ENCODE measurements around the gene GINM1. TPM values are rescaled to one million over a fixed set of nuclear protein-coding genes. Genes with fewer than 3 reads are reported as not detected.

The GINM1 gene
- total and polyA plus RNA-seq, 2 donors (not counting 3 experiments of a cell fraction or from before 2014, with no cell fraction given): 14.6 to 38.0 TPM

DNA sequence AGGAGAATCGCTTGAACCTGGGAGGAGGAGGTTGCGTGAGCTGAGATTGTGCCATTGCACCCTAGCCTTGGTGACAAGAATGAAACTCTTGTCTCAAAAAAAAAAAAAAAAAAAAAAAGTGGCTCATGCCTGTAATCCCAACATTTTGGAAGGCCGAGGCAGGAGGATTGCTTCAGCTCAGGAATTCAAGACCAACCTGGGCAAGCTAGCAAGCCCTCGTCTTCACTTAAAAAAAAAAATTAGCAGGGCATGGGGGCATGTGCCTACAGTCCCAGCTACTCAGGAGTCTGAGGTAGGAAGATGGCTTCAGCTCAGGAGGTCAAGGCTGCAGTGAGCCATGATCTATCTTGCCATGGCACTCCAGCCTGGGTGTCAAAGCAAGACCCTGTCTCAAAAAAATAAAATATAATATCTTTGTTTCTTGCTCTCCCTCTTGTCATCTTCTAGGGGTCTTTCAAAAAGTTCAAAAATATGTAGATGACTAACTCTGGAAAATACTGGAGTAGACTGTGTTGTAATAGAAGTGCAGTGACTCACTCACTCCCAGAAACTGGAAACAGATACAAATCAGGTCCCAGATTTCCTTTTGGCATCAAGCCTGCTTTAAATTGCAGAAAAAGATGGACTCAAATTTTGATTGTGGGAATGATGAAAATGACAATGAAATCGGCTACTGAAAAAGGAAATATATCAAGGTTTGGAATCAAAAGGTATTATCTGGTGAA lies 2.8 kb upstream of the GINM1 start:
- H3K9me1 ChIP-seq (replicated peaks; ENCODE audit: control insufficient read depth, extremely low read depth, insufficient read depth, low read length): no peaks in the 10 kb centered on the region
- POLR2A ChIA-PET: no interaction called here
- H3K4me3 ChIP-seq (replicated peaks in 1 of 3; ENCODE audit: insufficient read depth in 1 of 3, low read depth in 1 of 3, low read length in 3 of 3): no peak overlapping the region
- H3K27ac ChIP-seq (ENCODE audit: insufficient read depth, low read depth, low read length): peak overlapping the region; percentile 37
- H3K27me3 ChIP-seq (ENCODE audit: control insufficient read depth in 2 of 2, insufficient read depth in 2 of 2, low read length in 2 of 2): peaks cover 3 to 10% of the 10 kb centered on the region in 2 experiments
- DNase-seq (ENCODE audit: low read depth, low spot score) (peak; percentile 84), FAIRE-seq (peak; percentile 76)
- peaks cover 16% of the 10 kb centered on the region for H3K4me1 ChIP-seq (ENCODE audit: control insufficient read depth, extremely low read depth, insufficient read depth, low read length)
- H4K20me1 ChIP-seq (replicated peaks; ENCODE audit: control insufficient read depth, extremely low read depth, insufficient read depth, low read length): no peaks in the 10 kb centered on the region
- peaks cover 7% of the 10 kb centered on the region for H3K79me2 ChIP-seq (ENCODE audit: control insufficient read depth, insufficient read depth, low read length)
- CTCF ChIA-PET: interaction anchor here (1.0 to 5.8 kb wide), 2 partner anchors 11 to 17 kb away, joined by 4 to 35 read pairs; partner anchors contain the start of gene PPIL4
- no peak overlapping the region for H2AFZ ChIP-seq (ENCODE audit: low read depth, low read length)
- TF ChIP-seq GATA2 (IDR thresholded peaks at IDR 0.05; ENCODE audit: insufficient read depth, insufficient read length, low read depth, low read length) (peak; percentile 85), MYC (IDR thresholded peaks at IDR 0.05; ENCODE audit: low read depth, low read length) (no peak), EZH2 (IDR thresholded peaks at IDR 0.05; ENCODE audit: borderline replicate concordance, low read depth, low read length, severe bottlenecking) (no peak), JUN (IDR thresholded peaks at IDR 0.05; ENCODE audit: borderline replicate concordance, insufficient read depth, insufficient read length, low read depth) (peak; percentile 81), FOS (IDR thresholded peaks at IDR 0.05; ENCODE audit: borderline replicate concordance, insufficient read depth, low read length) (peak; percentile 84), POLR2A (IDR thresholded peaks at IDR 0.05; ENCODE audit: low read depth, low read length) (no peak)
- TF ChIP-seq, protein P1, sequence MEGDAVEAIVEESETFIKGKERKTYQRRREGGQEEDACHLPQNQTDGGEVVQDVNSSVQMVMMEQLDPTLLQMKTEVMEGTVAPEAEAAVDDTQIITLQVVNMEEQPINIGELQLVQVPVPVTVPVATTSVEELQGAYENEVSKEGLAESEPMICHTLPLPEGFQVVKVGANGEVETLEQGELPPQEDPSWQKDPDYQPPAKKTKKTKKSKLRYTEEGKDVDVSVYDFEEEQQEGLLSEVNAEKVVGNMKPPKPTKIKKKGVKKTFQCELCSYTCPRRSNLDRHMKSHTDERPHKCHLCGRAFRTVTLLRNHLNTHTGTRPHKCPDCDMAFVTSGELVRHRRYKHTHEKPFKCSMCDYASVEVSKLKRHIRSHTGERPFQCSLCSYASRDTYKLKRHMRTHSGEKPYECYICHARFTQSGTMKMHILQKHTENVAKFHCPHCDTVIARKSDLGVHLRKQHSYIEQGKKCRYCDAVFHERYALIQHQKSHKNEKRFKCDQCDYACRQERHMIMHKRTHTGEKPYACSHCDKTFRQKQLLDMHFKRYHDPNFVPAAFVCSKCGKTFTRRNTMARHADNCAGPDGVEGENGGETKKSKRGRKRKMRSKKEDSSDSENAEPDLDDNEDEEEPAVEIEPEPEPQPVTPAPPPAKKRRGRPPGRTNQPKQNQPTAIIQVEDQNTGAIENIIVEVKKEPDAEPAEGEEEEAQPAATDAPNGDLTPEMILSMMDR (IDR thresholded peaks at IDR 0.05; ENCODE audit: extremely low read depth in 1 of 2, insufficient read depth in 1 of 2, low read depth in 1 of 2, low read length in 2 of 2): no peak
- TF ChIP-seq, protein P2, sequence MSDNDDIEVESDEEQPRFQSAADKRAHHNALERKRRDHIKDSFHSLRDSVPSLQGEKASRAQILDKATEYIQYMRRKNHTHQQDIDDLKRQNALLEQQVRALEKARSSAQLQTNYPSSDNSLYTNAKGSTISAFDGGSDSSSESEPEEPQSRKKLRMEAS (IDR thresholded peaks at IDR 0.05; ENCODE audit: insufficient read depth, insufficient read length): no peak
- intact Hi-C loops (cut with micrococcal nuclease) (no loop called here), dilution Hi-C loops (cut with MboI; ENCODE audit: extremely low pct_ligation_motif_present, low sequenced_read_pairs) (no loop called here)
- H3K36me3 ChIP-seq (ENCODE audit: control insufficient read depth in 2 of 2, extremely low read depth in 1 of 2, insufficient read depth in 2 of 2, low read length in 2 of 2): no peaks in the 10 kb centered on the region
- peak overlapping the region; percentile 57 for H3K4me2 ChIP-seq (ENCODE audit: insufficient read depth, low read length)
- H3K9ac ChIP-seq (replicated peaks; ENCODE audit: extremely low read depth, insufficient read depth, low read length): no peak overlapping the region
- no peaks in the 10 kb centered on the region for H3K9me3 ChIP-seq (replicated peaks; ENCODE audit: control insufficient read depth, insufficient read depth, low read length)
- no TSS peak for BruUV-seq (replicated peaks)
